Measurements from ENCODE around the gene VANGL2. TPM values are rescaled to one million over a fixed set of nuclear protein-coding genes. Genes with fewer than 3 reads are reported as not detected.

The VANGL2 gene
- total and polyA plus RNA-seq, 2 of the 4 experiments (the other 2 are of a cell fraction), result 0.36 to 3.6 TPM

DNA sequence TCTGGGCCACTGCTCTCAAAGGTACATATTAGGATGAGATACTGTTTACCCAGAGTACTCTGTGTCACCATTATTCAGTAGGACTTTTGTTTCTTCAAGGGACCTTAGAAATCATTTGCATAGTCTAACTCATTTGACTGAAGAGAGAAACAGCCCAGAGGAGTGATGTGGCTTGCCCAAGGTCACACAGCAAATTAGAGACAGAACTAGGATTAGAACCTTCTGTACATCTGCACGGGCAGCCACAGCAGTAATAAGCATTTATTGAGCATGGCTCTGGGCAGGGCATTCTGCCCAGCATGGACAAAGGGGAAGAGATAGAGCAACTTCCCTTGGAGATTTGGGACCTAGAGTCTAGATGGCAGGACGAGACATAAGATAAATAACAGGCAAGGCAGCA, 39.2 kb upstream of the VANGL2 start:
- DNase-seq (no peak), ATAC-seq (ENCODE audit: low read depth) (no peak)
- WGBS, 2 experiments (ENCODE audit: extremely low coverage in 2 of 2, insufficient read length in 1 of 2), result 67% methylated on average over 2 of the region's 2 CpGs; no CpG with 5 or more reads in 1 of the 2 experiments
- Histone ChIP-seq H2BK20ac (ENCODE audit: low read depth, low read length) (no peak overlapping the region), H3K14ac (replicated peaks; ENCODE audit: low read depth, low read length) (no peak overlapping the region), H3K36me3 (ENCODE audit: control insufficient read depth, insufficient read depth, low read length) (peaks cover 25% of the 10 kb centered on the region), H3K18ac (ENCODE audit: low read depth, low read length) (no peak overlapping the region), H2AK5ac (ENCODE audit: low read depth, low read length) (no peak overlapping the region), H4K8ac (ENCODE audit: low read depth in 2 of 2, low read length in 2 of 2) (no peak overlapping the region), H4K20me1 (ENCODE audit: insufficient read depth, low read length) (no peaks in the 10 kb centered on the region; the same call in 1 of the 2 replicates), H4K91ac (ENCODE audit: insufficient read depth, low read depth, low read length) (no peak overlapping the region), H3K27ac (ENCODE audit: insufficient read depth, low read length) (no peak overlapping the region), H2AK9ac (replicated peaks; ENCODE audit: low read depth, low read length, poor library complexity) (no peak overlapping the region), H3K79me1 (ENCODE audit: low read depth in 1 of 2, low read length in 2 of 2) (no peaks in the 10 kb centered on the region), H3K9me1 (ENCODE audit: insufficient read depth, low read length) (no peaks in the 10 kb centered on the region; the same call in 1 of the 2 replicates), H3K27me3 (ENCODE audit: control insufficient read depth, insufficient read depth, low read length) (no peaks in the 10 kb centered on the region), H3K9ac (ENCODE audit: low read depth, low read length) (no peak overlapping the region), H2AFZ (replicated peaks; ENCODE audit: low read length, poor library complexity) (no peak overlapping the region), H4K5ac (ENCODE audit: low read depth, low read length) (no peak overlapping the region), H3K56ac (ENCODE audit: extremely low read depth, insufficient read depth, low read length) (no peak overlapping the region), H3K4ac (ENCODE audit: low read depth, low read length) (no peak overlapping the region), H2BK120ac (ENCODE audit: low read depth, low read length) (no peak overlapping the region), H3K9me3 (ENCODE audit: control insufficient read depth, insufficient read depth, low read length) (no peaks in the 10 kb centered on the region), H3K23ac (ENCODE audit: low read depth, low read length) (no peak overlapping the region), H2BK5ac (ENCODE audit: low read depth, low read length, poor library complexity, severe bottlenecking) (no peak overlapping the region), H2BK15ac (ENCODE audit: low read depth, low read length) (no peak overlapping the region), H3K4me1 (ENCODE audit: control insufficient read depth, insufficient read depth, low read length) (peaks cover 2% of the 10 kb centered on the region; the same call in 1 of the 2 replicates), H3K4me3 (ENCODE audit: insufficient read depth, low read depth, low read length) (no peak overlapping the region), H3K4me2 (ENCODE audit: low read depth, low read length) (no peak overlapping the region)
- POLR2A ChIA-PET (ENCODE audit: unreplicated experiment), result no interaction called here
- CTCF ChIA-PET, result no interaction called here
- in situ Hi-C loops (cut with MboI; ENCODE audit: low sequenced_read_pairs) (no loop called here), dilution Hi-C loops (cut with HindIII; ENCODE audit: low sequenced_read_pairs, unreplicated experiment) (no loop called here), intact Hi-C loops (cut with micrococcal nuclease) (no loop called here)
- no peak for TF ChIP-seq NFE2L2 (IDR thresholded peaks at IDR 0.05; ENCODE audit: low read depth, low read length)
- no peak for TF ChIP-seq MAFK (IDR thresholded peaks at IDR 0.05; ENCODE audit: low read depth, low read length)
- TF ChIP-seq MXI1 (IDR thresholded peaks at IDR 0.05; ENCODE audit: borderline replicate concordance, low read depth, low read length), result no peak
- BruUV-seq (replicated peaks), result no TSS peak

All from IMR-90 (cell line).